Stimulated activated CD4-positive, alpha-beta T cell treated with anti-CD3 and anti-CD28 coated beads, Interleukin-1b, Interleukin-23, amount 100 ng/mL, for 1 hour (primary cell): ENCODE data around the gene MOCS2.

Experiments used
- DNase-seq, 2 donors: peaks; one replicate each; pipeline ENCODE4 v3.0.0-alpha.2; 2020; ENCODE audit warnings: low read depth in 2 of 2

The MOCS2 gene

DNA sequence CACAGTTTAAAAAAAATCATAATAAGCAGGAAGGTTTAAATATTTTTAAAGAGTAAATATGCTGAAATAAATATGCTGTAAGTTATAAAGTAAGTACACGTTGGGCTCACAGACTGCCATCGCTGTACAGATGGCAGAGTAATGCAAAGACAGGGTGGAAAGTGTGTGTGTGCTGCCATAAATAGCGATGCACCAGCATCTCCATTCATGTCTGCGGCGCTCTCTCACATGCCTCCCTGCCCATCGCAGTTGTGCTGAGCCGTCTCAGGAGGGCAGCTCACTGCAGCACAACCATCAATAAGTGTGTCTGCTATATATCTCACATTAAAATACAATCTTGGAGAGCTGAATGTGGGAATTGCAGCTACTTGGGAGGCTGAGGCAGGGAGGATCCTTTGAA, 14.3 kb downstream of the MOCS2 start:
- DNase-seq, result no peak

DNA sequence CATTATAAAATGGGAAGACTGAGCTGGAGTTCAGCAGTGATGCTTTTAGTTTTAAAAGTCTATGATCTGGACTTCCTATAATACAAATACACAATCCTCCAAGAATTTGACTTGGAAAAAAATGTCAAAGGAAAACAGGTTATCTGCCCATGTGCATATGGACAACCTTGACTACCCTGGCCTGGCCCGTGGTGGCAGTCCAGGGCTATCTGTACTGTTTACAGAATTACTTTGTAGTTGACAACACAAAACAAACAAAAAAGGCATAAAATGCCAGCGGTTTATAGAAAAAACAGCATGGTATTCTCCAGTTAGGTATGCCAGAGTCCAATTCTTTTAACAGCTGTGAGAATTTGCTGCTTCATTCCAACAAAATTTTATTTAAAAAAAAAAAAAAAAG, 17.3 kb downstream of the MOCS2 start:
- DNase-seq, result no peak

DNA sequence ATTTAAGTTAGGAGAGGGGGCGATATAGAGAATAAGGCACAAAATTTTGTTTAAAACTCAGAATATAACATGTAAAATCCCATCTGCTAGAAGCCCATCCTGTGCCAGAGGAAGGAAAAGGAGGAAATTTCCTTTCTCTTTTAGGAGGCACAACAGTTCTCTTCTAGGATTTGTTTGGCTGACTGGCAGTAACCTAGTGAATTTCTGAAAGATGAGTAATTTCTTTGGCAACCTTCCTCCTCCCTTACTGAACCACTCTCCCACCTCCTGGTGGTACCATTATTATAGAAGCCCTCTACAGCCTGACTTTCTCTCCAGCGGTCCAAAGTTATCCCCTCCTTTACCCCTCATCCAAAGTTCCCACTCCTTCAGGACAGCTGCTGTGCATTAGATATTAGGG, 18.3 kb downstream of the MOCS2 start:
- no peak for DNase-seq

DNA sequence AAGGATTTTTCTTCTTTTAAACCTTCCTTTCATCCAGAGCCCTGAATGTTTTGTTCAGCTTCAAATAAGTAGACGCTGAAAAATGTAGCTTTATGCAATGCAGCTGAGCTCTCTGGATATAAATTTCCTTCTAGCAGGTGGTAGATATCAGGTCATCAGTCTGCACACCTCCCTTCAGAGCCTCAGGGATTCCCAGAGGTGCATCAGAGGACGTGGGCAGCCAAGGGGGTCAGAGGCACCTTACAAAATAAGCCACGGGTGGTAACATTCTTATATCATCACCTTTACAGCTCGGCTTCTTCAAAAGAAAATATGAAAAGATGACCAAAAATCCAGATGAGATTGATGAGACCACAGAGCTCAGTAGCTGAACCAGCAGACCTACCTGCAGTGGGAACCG, 19.3 kb downstream of the MOCS2 start:
- DNase-seq, result no peak

DNA sequence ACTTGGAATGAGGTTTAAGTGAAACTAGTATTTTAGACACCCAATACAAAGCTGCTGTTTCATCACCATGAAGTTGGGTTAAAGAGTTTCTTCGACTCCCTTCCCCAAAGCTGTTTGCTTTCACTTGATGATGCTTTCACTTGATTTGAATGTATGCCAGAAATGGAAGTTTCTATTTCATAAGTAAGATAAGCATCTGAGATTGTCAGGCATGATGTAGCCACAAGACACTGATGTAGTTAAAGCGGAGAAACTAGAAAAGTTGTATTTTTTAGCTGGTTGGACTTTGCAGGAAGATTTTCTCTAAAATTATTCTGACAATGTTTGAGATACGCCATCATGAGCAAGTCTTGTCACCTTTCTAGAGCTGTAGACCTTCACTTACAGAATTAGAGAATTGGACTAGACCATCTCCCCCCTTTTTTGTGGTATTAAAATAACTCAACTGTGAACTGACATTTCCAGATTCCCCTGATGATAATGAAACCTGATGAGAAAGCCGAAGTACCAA, 20.0 kb downstream of the MOCS2 start:
- DNase-seq, result no peak

DNA sequence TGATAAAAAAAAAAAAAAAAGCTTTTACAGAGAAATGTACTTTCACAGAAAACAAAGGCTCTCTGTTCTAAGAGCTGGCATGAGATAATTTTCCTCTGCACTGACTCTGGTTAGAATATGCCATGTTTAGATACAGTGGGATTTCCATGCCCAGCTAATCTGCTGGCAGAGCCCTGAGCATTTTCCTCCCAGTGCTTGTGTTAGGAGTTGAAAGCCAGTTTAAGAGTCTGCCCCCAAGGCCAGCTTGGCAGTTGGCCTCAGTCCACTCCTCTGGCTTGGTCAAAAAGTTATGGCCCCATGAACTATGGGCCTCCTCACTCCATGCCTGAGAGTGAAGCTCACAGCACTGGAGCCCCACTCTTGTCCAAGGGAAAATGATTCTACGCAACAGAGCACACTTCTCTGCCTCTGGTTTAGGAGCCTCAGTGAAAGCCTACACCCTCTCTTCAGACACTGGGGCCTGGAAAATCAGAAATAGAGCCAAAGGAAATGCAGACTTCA, 21.9 kb downstream of the MOCS2 start:
- DNase-seq, result no peak

DNA sequence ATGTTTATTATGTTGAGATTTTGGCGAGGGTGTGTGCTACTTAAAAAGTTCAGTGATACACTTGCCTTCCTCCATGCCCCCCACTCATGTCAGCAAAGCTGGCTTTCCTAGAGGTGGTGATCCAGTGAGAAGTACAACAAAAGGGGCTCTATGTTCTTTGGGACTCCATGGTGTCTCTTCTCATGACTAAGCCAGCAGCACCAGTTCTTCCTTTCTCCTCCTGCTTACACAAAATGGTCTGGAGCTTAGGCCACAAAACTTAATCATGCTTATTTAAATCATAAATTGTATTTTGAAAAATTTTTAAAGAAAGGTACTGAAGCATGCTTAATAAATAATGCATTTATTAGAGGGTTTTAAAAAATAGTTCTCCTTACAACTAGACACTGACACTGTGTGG, 22.4 kb downstream of the MOCS2 start:
- DNase-seq, result no peak

DNA sequence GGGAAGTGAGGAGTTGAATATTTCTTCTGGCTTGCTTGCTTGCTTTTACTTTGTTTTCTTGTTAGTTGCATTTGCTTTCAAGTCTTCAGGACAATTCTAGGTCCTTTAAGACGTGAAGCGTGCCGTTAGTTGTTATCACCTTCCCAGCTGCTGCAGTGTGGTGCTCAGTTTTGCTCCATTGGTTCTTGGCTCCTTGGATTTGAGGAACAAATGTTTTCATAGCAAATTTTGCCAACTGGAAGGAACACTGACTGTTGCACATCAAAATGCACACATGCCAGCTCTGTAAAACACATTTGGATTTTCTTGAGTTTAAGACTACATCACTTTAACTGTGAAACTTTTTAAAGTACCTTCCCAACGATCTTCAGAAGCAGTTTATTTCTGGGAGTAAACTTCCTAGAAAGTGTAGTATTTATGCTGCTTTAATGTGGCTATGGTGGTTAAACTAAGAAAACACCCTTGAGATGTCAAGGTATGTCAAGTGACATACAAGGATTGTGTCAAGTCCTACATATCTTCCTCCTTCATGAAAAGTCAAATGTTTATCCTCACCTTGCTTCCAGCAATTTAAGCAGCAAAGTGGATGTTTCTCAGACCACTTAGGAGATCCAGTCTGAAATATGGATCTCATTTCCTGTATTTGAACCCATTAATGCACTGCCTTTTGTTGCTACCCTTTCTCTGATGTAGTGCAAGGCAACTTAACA, 24.9 kb downstream of the MOCS2 start:
- no peak for DNase-seq

DNA sequence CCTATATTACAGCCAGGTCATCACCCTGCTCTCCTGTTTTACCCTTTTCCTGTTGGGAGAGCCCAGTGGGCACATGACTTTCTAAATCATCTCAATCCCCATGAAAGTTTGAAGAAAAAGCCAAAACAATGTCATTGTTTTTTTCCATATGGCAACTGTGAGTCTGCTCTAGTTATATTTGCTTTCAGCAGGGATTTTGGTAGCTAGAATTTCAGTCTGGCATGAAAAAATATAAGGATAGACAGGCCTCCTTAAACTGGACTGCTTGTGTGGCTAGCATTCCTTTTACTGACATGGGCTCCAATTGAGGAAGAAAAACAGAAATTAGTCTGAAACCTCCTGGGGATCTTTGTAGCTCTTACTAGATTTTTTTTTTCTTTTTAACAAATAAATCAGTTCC, 25.6 kb downstream of the MOCS2 start:
- no peak for DNase-seq

DNA sequence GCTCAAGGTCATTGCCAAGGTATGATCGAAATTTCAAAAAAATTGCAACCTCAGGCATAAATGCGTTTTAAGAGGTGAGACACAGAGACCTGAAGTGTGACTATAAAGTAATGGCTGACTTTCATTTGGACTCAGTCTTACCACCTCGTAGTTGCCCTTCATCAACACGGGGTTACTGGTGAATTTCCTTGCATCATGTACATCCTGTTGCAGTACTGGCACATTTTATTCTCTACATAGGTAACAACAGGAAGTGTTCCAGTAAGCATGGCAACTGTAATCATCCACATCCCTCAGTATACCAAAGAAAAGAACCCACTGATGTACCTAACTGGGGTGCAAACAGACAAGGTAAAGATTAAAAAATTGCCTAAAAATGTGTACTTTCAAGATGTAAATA, 29.3 kb downstream of the MOCS2 start:
- no peak for DNase-seq

DNA sequence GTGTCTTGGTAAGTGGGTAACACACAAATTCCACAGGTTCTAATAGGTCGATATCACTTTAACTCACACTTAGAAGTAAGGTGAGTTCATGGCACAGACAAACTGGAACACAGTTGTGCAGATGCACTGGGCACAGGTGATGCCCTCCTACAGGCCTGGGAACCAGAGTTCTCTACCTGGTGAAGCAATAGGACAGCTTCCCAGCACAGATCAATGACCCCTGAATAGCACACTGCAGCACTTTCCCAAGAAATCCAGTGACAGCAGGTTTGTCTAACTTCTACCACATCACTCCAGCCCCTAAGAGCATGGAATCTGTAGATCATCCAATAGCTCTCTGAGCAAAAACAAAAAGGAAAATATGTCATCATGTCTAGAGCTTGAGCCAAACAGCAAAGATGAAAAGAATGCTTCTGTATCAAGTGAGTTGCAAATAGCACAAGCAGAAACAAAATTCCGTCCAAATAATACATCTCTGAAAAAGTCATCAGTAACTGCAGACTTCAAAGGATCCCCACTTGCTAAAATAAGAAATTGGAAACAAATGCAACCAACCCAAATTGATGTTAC, 33.5 kb downstream of the MOCS2 start:
- no peak for DNase-seq

DNA sequence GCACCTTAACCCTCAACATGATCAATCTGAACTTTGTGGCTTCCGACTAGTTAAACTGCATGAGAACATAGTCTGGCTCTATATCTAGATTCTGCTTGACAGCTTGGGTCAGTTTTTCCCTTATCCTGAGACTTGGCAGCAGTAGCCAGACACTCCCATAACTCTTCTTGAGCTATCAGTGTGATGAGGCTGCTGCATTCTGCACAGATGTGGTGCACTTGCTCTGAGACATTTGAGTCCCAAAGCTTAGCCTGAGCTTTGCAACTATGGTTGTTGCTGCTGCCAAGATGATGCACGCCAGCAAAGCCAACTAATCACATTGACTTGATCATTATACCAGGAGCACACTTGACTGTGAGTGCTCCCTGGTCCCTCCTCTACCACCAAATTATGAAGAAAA, 36.2 kb downstream of the MOCS2 start:
- no peak for DNase-seq

DNA sequence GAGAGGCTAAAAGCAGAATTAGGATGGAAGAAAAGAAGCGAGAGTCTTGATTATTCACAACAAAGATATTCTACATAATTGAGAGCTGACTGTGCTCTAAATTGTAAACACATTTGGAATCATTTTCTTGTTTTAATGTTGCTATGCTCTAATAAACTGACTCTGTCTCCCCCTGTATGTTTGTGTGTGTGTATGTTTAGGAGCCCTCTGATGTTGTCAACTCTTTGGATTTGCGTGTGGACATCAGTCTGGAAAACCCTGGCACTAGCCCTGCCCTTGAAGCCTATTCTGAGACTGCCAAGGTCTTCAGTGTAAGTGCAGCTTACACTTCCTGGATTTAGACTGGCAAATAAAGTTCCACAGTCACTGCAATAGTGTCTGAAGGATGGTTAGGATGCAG, 37.8 kb downstream of the MOCS2 start:
- DNase-seq, result no peak

DNA sequence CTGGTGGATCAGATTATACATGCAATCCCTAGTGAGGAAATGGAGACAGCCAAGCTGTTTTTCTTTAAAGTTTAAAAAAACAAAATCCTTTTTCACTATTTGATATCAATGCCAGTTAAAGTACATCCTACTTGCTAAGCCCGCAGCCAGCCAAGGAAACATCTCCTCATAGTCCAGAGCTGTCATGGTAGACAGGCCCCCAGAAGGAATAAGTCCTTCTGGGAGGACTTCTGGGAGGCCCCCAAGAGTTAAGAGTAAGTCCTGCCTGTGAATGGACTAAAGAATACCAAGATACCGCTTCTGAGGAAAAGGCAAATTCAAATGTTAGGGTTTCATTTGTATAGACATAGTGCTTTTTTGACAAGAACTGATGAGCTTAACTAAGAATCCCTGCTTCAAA, 38.3 kb downstream of the MOCS2 start:
- no peak for DNase-seq

DNA sequence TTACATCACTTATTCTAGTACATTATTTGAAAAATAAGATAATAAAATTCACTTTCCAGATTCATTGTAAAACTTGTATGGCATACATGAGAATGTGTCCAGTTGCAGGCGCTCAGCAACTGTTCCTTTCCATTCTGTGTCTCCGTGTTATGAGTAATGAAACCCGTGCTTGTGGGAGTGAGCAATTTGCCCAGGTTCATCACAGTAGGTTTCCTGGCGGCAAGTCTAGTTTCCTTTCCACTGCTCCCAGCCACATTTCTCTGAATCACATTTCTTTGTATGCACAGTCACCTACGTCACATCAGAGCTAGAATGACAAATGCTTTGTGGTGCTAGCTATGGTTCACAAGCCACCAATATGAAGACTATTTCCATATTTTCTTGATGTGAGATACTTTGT, 39.9 kb downstream of the MOCS2 start:
- DNase-seq, result peak in 1 of 2 donors; percentile 17

DNA sequence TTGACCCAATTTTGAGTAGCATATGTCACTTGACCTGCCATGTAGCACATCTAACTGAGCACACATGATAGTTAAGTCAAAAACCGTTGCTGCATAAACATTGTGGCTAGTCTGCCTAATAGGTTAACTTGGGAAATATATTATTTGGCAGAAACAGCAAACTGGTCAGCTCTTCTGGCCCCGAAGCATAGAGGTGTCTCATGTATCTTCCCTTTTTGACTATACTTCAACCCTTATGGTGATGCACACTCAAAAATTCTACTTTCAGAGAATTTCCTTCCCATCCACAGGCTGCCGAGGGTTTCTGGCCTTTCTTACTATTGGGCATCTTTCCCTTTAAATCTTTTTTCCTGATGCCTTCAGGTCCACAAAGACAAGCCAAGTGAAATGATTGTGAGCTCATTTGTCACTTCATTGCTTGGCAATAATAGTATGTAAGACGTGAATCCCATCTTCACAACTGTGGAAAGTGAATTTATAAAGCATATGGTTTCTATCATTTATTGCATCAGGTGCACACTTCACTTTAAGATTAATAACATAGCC, 41.2 kb downstream of the MOCS2 start:
- DNase-seq, result no peak

DNA sequence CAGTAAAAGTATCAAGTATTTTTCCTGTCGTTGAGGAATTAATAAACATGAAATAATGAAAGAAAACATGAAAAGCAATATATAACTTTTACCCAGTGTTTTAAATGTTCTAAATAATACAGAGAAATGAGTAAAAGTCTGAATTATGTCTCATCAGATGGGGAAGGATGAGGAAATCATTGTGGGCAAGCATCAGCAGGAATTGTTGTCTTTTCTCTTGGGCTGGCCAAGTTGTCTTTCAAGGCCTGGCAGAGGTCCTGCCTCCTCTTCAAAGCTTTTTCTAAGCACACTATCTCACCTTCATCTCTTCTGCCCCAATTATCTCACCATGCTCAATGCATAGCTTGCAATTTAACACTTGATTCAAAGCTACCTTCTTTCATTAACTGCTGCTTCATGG, 41.9 kb downstream of the MOCS2 start:
- no peak for DNase-seq

DNA sequence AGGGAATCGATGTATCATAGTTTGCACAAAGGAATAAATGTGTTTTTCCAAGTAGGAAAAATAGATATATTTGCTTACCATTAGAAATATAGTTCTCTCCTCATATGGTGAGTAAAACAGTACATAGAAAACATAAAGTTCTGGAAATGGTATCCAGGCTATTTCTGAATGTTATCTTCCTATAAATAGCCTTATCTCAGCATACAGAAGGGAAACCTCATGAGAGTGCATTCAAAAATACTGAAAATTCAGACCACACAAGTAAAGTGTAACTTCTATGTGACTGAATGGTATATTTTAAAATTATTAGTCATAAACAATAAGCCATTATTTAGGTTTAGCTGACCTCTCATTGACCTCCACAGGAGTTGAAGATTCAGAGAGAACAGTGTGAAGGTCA, 43.5 kb downstream of the MOCS2 start:
- no peak for DNase-seq

DNA sequence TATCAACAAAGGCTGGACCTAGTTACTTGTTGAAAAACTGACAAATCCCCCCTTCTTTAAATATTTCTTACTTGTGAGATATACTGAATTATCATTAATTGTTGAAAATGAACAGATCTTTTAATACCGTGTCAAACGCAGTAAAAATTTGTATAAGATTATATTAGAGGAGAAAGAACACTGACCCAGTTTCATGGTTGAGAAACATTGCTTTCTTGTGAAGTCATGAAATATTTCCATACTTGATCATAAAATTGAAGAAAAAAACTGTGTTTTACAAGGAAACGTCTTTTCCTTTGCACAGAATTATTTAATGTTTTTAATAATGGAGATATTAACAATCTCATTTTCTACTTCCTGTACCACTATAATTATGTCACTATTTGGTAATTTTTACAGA, 45.8 kb downstream of the MOCS2 start:
- no peak for DNase-seq

DNA sequence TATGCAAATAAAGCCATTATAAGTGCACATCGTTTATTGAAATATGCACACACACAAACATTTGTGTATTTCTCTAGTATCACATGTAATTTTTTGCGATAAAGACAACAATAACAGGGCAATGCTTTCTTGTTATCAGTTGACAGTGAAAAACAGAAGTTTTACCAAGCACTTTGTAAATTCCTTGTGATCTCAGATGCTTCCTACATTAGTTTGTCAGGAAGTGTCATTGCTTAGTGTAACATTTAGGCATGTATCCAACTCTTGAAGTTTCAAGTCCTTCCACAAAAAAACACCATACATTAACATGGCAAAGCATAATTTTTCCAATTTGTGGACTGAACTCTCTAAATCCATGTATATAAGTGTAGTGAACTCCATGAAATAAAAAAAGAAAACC, 46.4 kb downstream of the MOCS2 start:
- no peak for DNase-seq

DNA sequence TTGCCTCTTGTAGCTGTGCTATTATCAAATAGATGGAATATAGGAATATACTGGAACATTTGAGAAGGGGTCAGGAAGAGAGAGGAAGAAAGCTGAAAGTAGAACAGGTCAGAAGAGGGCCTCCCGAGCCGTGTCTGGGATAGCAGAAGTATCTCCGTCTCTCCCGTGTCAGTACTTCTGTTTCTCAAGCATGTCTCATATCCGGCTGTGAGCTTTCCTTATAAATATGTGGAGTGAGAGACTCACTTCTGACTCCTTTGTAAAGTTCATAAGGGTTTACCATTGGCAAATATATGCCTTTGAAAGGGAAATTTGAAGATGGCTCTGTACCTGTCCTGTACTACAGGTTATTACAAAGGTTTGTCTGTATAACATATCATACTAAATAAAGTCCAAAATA, 50.3 kb downstream of the MOCS2 start:
- no peak for DNase-seq

DNA sequence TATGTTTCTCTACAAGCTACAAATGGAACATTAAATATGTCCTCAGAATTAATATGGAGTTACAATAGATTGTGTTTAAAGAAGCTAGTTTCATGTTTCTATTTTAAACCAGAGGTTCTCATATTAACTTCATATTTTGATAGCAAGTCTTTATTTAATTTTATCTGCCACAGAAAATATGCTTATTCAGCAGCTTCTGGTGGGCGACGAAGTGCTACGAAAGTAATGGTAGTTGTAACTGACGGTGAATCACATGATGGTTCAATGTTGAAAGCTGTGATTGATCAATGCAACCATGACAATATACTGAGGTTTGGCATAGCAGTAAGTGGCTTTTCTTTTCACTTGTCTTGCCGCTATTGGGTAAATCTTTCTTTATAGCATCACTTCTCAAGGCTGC, 54.2 kb downstream of the MOCS2 start:
- no peak for DNase-seq

DNA sequence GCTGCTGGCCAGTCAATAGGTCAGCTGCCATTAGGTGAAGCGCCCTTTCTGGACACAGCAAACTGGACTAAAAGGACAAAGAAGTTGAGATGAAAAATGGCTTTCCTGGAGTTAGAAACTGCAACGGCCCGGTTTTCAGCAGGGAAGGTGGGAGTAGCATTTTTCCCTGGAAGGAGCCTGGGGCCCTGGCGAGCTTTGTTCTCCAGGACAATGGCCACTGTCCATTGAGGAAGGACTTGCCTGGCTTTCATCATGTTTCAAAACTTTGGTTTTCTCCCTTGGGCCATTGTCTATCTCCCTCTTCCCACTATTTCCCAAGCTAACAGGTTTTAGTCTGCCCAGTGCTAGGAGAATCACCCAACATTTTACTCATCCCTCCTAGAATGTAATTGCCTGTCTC, 56.2 kb downstream of the MOCS2 start:
- DNase-seq, result no peak
